Kidney tubule cell (primary cell): Measurements from ENCODE around the gene CORO2A.
"Not testable (repeated sequence)": the region's sequence is repeated elsewhere in the genome, so short reads cannot be mapped to it uniquely, and the experiment has no call there.

ENCODE experiments used
- DNase-seq: peaks from one replicate; pipeline ENCODE4 v3.0.0-alpha.2; 2018; ENCODE audit warnings: low spot score

The CORO2A gene

GRCh38 chr9:98190757-98191105 lies 1.7 kb downstream of the CORO2A start:
- no peak for DNase-seq

- DNase-seq = no peak
These were observed 3.0 kb downstream of the CORO2A start for GRCh38 chr9:98189412-98189811.

- no peak for DNase-seq
These were observed 4.5 kb downstream of the CORO2A start for GRCh38 chr9:98187926-98188325.

GRCh38 chr9:98186236-98186635 lies 6.2 kb downstream of the CORO2A start:
- DNase-seq = no peak

GRCh38 chr9:98185611-98186171 lies 6.7 kb downstream of the CORO2A start:
- no peak for DNase-seq

GRCh38 chr9:98185021-98185567 lies 7.3 kb downstream of the CORO2A start:
- peak; percentile 32 for DNase-seq

- no peak for DNase-seq
These were observed 8.1 kb downstream of the CORO2A start for GRCh38 chr9:98184326-98184725.

GRCh38 chr9:98182889-98183599 lies 9.4 kb downstream of the CORO2A start:
- no peak for DNase-seq

- DNase-seq = no peak
These were observed 10.2 kb downstream of the CORO2A start for GRCh38 chr9:98182069-98182820.

GRCh38 chr9:98181746-98182068 lies 10.7 kb downstream of the CORO2A start:
- no peak for DNase-seq

- no peak for DNase-seq
These were observed 11.4 kb downstream of the CORO2A start for GRCh38 chr9:98180996-98181395.

- no peak for DNase-seq
These were observed 13.3 kb downstream of the CORO2A start for GRCh38 chr9:98178874-98179850.

- no peak for DNase-seq
These were observed 15.8 kb downstream of the CORO2A start for GRCh38 chr9:98176391-98177259.

- no peak for DNase-seq
These were observed 16.7 kb downstream of the CORO2A start for GRCh38 chr9:98175762-98176161.

- DNase-seq = no peak
These were observed 17.3 kb downstream of the CORO2A start for GRCh38 chr9:98175028-98175569.

- DNase-seq = not testable (repeated sequence)
These were observed 17.9 kb downstream of the CORO2A start for GRCh38 chr9:98174502-98174918.

- no peak for DNase-seq
These were observed 19.3 kb downstream of the CORO2A start for GRCh38 chr9:98173181-98173580.

GRCh38 chr9:98172604-98173003 lies 19.8 kb downstream of the CORO2A start:
- no peak for DNase-seq

GRCh38 chr9:98171176-98171925 lies 21.1 kb downstream of the CORO2A start:
- no peak for DNase-seq

GRCh38 chr9:98168941-98169488 lies 23.4 kb downstream of the CORO2A start:
- DNase-seq = no peak
